KG1 (cell line): ENCODE results near the gene CCR8.
A peak's percentile ranks its signal among the peaks of the same experiment; 100 is the strongest.
"Not testable (repeated sequence)": the region's sequence is repeated elsewhere in the genome, so short reads cannot be mapped to it uniquely, and the experiment has no call there.

Experiments used
- DNase-seq: peaks from one replicate; lab custom pipeline; 2025; lab: John Stamatoyannopoulos, UW

CCR8 gene

DNA sequence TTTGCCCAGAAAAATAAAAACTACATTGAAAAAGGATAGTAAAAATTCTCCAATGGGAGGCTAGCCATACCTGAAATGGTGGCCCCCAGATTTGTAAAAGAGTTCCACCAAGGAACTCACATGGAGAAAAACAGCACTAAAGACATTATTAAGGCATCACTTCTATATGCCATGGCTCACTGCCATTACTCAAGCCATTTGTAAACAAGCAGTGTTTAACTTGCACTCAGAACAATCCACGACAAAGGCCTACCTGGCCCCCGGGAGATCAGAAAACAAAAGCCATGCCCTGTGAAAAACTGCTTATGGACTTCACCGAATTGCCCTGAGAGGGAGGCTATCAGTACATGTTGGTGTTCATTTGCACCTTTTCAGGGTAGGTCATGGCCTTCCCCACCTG, 19.6 kb downstream of the CCR8 start:
- no peak for DNase-seq

DNA sequence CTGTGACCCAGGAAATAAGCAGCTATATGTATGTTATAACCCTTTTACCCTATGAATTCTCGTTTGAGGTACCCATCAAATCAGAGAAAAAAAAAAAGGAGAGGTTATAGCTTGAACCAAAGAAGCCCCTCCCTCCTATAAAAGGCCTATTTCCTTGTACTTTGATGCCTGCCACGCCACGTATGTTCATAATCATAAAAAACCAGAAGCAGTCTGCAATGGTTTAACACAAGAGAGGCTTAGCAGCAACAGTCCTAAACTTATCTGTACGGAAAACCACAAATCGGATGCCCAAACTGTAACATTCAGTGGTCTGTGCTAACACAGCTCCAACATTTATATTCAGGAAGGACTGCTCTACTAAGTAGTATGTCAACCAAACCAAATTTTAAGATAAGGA, 21.2 kb downstream of the CCR8 start:
- peak; percentile 57 for DNase-seq

DNA sequence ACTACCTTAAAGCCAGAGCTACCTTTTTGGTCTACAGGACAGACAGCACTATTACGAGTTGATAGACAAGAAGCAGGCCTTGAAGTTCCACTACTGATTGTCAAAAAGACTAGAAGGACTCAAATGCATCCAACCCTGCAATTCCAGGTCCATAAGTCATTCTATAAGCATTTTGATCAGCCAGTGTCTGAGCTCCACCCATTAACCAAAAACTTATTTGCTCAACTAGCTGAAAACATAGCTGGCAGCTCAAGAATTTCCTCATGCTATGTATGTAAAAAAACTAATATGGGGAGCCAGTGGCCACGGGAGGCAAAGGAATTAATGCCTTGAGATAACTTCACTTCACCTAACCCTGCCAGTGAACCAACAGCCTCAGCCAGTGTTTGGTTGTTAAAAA, 21.6 kb downstream of the CCR8 start:
- DNase-seq, result not testable (repeated sequence)

DNA sequence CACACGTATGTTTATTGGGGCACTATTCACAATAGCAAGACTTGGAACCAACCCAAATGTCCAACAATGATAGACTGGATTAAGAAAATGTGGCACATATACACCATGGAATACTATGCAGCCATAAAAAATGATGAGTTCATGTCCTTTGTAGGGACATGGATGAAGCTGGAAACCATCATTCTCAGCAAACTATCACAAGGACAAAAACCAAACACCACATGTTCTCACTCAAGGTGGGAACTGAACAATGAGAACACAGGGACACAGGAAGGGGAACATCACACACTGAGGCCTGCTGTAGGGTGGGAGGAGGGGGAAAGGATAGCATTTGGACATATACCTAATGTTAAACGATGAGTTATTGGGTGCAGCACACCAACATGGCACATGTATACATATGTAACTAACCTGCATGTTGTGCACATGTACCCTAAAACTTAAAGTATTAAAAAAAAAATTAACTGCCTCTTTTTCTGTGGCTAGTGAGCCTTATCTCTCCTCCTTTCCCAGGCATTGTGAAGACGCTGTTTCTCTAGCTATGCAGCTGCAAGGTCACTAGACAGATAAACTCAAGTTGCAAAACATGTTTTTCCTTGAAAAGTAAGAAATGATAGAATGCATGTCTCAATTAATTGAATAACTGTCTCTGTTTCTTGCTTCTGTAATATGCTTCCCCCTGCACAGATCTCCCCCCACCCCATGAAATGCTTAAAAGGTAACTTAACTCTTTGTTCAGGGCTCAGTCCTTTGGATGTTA, 23.8 kb downstream of the CCR8 start:
- DNase-seq, result not testable (repeated sequence)

DNA sequence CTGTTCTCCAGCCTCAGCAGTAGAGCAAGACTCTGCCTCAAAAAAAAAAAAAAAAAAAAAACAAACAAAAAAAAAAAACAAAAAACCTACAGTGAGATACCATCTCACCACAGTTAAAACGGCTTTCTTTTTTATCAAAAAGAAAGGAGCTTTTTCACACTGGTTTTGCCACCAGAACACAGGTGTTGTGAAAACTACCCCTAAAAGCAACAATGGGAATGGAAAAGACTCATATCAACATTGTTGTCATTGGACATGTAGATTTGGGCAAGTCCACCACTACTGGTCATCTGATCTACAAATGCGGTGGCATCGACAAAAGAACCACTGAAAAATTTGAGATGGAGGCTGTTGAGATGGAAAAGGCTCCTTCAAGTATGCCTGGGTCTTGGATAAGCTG, 28.8 kb downstream of the CCR8 start:
- DNase-seq, result no peak

DNA sequence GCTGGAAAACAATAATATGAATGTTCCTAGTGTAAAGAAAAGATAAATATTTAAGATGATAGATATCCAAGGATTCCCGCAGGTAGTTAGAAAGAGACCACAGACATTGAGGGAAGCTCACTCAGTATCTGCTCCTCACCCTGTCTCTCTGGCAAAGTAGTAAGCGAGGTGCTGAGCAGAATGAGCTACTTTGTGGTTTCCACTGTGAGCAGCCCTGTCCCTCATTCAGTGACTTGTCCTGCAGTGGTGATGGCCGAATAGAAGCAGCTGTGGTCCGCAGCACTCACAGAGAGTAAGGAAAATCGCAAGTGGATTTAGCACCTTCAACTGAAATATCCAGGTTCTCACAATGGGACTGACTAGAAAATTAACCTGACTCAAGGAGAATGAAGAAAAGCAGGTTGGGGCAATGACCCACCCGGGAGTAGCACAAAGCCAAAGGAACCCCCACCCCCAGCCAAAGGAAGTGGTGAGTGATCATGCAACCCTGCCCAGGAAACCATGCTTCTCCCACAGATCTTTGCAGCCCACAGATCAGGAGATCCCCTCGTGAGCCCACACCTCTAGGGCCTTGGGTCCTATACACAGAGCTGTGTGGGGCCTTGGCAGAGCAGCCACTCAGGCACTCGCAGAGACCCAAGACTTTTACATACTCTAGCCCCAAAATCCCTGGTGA, 31.9 kb downstream of the CCR8 start:
- peak; percentile 26 for DNase-seq

DNA sequence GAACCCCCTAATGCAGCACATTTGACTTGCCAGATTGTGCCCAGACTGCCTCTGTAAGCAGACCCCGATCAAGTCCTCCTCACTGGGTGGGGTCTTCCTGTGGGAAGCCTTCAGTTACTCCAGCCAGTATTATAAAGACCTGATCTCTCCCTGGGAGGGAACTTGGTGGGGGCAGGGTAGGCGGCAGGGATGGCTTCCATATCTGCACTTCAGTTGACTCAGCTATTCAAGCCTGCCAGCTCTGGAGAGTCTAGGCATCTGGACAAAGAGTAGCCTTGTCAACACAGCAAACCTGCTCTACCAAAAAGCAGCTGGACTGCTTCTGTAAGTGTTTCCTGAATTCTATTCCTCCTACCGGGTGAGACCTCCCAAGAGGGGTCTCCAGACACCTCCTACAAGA, 32.7 kb downstream of the CCR8 start:
- no peak for DNase-seq

DNA sequence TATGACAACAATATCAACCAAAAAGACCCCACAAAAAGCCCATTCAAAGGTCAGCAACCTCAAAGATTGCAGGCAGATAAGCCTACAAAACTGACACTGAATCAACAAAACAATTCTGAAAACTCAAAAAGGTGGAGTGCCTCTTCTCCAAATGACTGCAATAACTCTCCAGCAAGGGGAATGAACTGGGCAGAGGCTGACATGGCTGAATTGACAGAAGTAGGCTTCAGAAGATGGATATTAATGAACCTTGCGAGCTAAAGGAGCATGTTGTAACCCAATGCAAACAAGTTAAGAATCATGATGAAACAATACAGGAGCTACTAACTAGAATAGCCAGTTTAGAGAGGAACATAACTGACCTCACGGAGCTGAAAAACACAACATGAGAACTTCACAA, 33.3 kb downstream of the CCR8 start:
- DNase-seq, result no peak

DNA sequence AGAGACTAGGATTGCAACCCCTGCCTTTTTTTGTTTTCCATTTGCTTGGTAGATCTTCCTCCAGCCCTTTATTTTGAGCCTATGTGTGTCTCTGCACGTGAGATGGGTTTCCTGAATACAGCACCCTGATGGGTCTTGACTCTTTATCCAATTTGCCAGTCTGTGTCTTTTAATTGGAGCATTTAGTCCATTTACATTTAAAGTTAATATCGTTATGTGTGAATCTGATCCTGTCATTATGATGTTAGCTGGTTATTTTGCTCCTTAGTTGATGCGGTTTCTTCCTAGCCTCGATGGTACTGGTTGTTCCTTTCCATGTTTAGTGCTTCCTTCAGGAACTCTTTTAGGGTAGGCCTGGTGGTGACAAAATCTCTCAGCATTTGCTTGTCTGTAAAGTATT, 40.9 kb downstream of the CCR8 start:
- not testable (repeated sequence) for DNase-seq

DNA sequence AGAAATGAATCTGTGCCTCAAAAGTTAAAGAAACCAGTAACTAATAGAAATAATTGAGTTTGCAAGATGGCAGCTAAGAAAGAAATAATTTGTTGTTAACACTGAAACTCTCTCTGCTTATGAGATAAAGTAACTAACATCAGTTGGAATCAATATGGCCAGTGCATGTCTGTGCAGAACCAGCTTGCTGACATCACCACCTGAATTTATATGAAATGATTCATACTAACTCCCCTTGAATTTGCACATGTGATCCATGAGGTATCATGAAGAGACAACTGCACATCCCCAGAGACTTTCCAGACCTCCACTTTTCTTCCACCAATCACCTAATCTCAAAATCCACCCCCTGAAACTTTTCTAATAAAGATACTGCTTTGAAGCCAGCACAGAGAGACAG, 43.3 kb downstream of the CCR8 start:
- DNase-seq, result no peak

DNA sequence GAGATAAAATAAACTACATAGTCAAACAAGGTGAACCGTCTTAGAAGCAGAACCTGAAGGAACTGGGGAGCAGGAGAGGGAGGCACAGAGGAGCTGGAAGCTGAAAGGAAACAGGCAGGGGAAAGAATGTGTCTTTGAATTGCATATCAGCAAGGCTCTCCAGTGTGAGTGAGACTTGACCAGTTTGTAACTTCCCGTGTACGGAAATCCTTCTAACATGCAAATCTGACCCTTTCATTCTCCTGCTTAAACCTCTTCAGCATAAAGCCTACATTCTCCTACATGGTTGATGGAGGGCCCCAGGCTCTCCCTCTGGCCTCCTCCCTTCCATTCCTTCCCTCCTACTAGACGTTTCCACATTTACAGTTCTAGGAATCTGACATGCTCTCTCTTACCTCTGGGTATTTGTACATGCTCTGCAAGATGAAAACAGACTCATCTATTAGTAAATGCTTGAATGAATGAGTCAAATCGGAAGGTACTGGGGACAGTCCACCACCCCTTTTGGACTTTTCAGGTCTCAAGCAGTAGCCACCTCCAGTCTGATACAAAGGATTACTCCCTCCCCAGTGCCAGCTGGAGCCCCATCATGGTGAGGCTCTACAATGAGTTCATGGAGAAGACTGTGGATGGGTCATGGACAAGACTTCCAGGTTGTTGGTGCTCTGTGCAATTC, 47.6 kb downstream of the CCR8 start:
- DNase-seq, result no peak

DNA sequence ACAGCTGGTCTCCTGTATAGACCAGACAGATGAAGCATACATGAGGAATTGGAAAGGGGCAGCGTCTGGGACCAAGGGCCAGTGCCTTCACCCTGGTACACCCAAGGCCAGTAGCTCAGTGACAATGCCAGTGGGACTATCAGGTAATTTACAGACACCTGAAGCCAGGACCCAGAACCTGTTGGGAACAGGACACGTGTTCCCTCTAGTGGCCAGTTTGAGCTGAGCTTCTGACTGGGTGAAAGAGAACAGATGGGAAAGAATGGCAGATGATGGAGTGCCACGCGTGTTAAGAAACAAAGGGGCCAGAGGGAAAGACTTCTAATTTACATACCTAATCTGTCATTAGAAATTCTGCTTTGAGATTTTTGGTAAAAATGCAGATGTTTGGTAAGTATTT, 48.6 kb downstream of the CCR8 start:
- DNase-seq, result no peak

DNA sequence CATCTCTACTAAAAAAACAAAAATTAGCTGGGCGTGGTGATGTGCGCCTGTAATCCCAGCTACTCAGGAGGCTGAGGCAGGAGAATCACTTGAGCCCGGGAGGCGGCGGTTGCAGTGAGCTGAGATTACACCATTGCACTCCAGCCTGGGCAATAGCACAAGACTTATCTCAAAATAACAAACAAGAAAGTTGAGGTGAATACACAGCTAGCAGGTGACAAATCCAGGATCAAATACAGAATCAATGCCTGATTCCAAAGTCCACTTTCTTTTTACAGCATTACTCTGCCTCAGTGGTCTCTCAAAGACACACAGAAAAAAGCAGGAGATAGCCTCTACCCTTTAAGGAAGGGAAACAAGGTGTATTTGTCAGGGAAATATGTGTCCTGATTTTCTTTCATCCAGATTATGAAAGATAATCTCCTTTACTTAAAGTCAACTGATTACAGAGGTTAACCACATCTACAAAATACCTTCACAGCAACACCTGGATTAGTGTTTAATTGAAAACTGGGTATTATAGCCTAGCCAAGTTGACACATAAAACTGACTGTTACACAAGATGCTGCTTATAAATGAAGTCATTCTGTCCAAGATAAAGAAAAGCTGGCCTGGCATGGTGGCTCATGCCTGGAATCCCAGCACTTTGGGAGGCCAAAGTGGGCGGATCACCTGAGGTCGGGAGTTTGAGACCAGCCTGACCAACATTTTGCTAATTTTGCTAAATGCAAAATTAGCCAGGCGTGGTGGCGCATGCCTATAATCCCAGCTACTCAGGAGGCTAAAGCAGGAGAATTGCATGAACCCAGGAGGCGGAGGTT, 49.7 kb downstream of the CCR8 start:
- no peak for DNase-seq

DNA sequence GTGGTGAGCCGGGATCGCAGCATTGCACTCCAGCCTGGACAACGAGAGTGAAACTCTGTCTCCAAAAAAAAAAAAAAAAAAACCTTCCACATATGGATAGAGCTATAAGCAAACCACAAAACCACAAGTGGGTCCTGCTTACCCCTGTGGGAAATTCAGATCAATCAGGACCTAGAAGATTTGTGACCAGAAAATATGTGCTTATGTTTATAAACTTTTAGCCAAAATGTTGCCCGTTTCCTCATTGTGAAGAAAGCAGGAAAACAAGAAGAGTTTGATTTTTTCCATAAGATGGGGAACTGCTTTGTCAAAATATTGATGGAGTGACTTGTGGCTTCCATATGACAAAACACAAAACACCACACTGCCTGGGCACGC, 50.3 kb downstream of the CCR8 start:
- no peak for DNase-seq

DNA sequence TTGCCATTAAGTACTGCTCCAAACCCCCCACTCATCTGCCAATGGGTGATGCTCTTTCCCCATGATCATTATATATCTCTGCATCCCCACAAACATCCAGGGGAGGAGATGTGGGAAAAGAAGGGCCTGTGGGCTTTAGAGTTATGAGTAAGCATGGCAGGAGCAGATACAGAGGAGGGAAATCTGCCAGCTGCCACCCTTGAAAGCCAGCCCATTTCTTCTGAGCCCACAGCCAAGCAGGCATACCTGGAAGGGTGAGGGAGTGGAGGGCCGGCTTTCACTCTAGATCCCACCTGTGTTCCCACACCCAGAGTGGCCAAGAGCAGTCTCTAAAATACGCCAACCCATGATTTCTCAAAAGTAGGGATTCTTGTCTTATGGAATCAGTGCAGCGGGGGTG, 51.9 kb downstream of the CCR8 start:
- DNase-seq, result no peak
